ENCODE data around the gene GUCY1A2.

GRCh38 chr11:106858200-106858599 lies 160.1 kb downstream of the GUCY1A2 start:
- no peak for TF ChIP-seq POLR2AphosphoS5 (IDR thresholded peaks at IDR 0.05; ENCODE audit: low read depth, low read length)
- TF ChIP-seq TAF1 (IDR thresholded peaks at IDR 0.05; ENCODE audit: low read depth, low read length) = no peak
- no peak for TF ChIP-seq PAX5 (IDR thresholded peaks at IDR 0.05; ENCODE audit: insufficient read depth, low read length, severe bottlenecking)
- TF ChIP-seq POLR2A (IDR thresholded peaks at IDR 0.05; ENCODE audit: low read depth, low read length) = no peak
